Neural crest cell (in vitro differentiated cells): ENCODE data around the gene ZFYVE28. TPM values are rescaled to one million over a fixed set of nuclear protein-coding genes. Genes with fewer than 3 reads are reported as not detected.

Experiments
- DNase-seq: peaks from one replicate; pipeline ENCODE4 v3.0.0; 2021; ENCODE audit warnings: low read depth, mixed read lengths, low spot score
- H3K27ac Mint-ChIP-seq: one replicate; pipeline ENCODE4 v1.8.0; 2021; ENCODE audit warnings: mild to moderate bottlenecking, mixed read lengths; ENCODE audit not compliant: unreplicated experiment
- H3K27me3 Mint-ChIP-seq: 2 replicates; pipeline ENCODE4 v1.8.0; 2021; ENCODE audit warnings: low read depth, mild to moderate bottlenecking, mixed read lengths
- H3K36me3 Mint-ChIP-seq: 2 replicates; pipeline ENCODE4 v1.8.0; 2021; ENCODE audit warnings: low read depth, mild to moderate bottlenecking, mixed read lengths
- H3K4me1 Mint-ChIP-seq: 2 replicates; pipeline ENCODE4 v1.8.0; 2021; ENCODE audit warnings: mixed read lengths
- H3K4me3 Mint-ChIP-seq: one replicate; pipeline ENCODE4 v1.8.0; 2021; ENCODE audit warnings: mild to moderate bottlenecking, mixed read lengths
- H3K9me3 Mint-ChIP-seq: 2 replicates; pipeline ENCODE4 v1.8.0; 2021; ENCODE audit warnings: mixed read lengths
- total RNA-seq: library from RNA; stranded (reverse); gene quantifications from 2 replicates; pipeline ENCODE4 v1.2.1, GENCODE V29; 2021
- TF ChIP-seq, protein P1 (sequence below): fragments of 200-600 bp; sonication (generic); conservative IDR thresholded peaks from 2 replicates; pipeline ENCODE4 v1.5.0; 2021; ENCODE audit warnings: antibody characterized with exemption, mild to moderate bottlenecking

ZFYVE28 gene
- total RNA-seq, 1 donor from 2014 or later, result 1.4 TPM

- DNase-seq, result no peak
- TF ChIP-seq, protein P1, sequence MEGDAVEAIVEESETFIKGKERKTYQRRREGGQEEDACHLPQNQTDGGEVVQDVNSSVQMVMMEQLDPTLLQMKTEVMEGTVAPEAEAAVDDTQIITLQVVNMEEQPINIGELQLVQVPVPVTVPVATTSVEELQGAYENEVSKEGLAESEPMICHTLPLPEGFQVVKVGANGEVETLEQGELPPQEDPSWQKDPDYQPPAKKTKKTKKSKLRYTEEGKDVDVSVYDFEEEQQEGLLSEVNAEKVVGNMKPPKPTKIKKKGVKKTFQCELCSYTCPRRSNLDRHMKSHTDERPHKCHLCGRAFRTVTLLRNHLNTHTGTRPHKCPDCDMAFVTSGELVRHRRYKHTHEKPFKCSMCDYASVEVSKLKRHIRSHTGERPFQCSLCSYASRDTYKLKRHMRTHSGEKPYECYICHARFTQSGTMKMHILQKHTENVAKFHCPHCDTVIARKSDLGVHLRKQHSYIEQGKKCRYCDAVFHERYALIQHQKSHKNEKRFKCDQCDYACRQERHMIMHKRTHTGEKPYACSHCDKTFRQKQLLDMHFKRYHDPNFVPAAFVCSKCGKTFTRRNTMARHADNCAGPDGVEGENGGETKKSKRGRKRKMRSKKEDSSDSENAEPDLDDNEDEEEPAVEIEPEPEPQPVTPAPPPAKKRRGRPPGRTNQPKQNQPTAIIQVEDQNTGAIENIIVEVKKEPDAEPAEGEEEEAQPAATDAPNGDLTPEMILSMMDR, result no peak
- H3K9me3 Mint-ChIP-seq, result no peaks in the 10 kb centered on the region
- no peak overlapping the region for H3K27ac Mint-ChIP-seq
- H3K4me1 Mint-ChIP-seq, result peaks cover 14% of the 10 kb centered on the region
- no peak overlapping the region for H3K4me3 Mint-ChIP-seq
- H3K36me3 Mint-ChIP-seq, result no peaks in the 10 kb centered on the region
- peaks cover 63% of the 10 kb centered on the region for H3K27me3 Mint-ChIP-seq
Observed at GRCh38 chr4:2396781-2397368, 21.6 kb downstream of the ZFYVE28 start.

GRCh38 chr4:2395584-2395983 lies 22.9 kb downstream of the ZFYVE28 start:
- Mint-ChIP-seq H3K27ac (no peak overlapping the region), H3K4me3 (no peak overlapping the region), H3K4me1 (peaks cover 14% of the 10 kb centered on the region), H3K9me3 (no peaks in the 10 kb centered on the region), H3K36me3 (no peaks in the 10 kb centered on the region), H3K27me3 (peaks cover 66% of the 10 kb centered on the region)
- TF ChIP-seq, protein P1, result no peak
- DNase-seq, result no peak

GRCh38 chr4:2395038-2395437 lies 23.4 kb downstream of the ZFYVE28 start:
- H3K4me3 Mint-ChIP-seq, result no peak overlapping the region

DNA sequence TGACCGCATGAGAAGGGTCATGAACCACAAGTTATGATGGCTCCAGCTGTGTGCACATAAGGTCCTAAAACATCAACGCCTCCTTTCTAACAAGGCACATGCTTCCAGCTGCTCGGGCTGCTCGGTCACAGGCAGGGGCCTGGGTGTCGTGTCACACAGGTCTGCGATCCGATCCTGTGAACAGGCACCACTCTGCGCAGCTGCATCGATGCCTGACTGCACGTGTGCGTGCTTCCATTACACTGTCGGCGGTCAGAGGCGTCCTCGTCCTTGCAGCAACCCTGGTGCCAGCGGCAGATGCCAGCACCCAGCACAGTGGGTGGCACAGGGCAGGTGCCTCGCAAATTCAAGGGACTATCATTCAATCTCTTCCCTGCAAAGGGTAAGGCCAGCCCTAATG lies 23.9 kb downstream of the ZFYVE28 start:
- Mint-ChIP-seq H3K4me3 (no peak overlapping the region), H3K4me1 (peaks cover 14% of the 10 kb centered on the region), H3K36me3 (no peaks in the 10 kb centered on the region), H3K27ac (no peak overlapping the region), H3K9me3 (no peaks in the 10 kb centered on the region), H3K27me3 (peaks cover 69% of the 10 kb centered on the region)
- DNase-seq, result no peak
- TF ChIP-seq, protein P1, result no peak

More at GRCh38 chr4:2395038-2395437, 23.4 kb downstream of the ZFYVE28 start:
- TF ChIP-seq, protein P1, result no peak
- peaks cover 14% of the 10 kb centered on the region for H3K4me1 Mint-ChIP-seq
- H3K36me3 Mint-ChIP-seq, result no peaks in the 10 kb centered on the region
- no peak for DNase-seq
- H3K9me3 Mint-ChIP-seq, result no peaks in the 10 kb centered on the region
- H3K27me3 Mint-ChIP-seq, result peaks cover 66% of the 10 kb centered on the region
- no peak overlapping the region for H3K27ac Mint-ChIP-seq

DNA sequence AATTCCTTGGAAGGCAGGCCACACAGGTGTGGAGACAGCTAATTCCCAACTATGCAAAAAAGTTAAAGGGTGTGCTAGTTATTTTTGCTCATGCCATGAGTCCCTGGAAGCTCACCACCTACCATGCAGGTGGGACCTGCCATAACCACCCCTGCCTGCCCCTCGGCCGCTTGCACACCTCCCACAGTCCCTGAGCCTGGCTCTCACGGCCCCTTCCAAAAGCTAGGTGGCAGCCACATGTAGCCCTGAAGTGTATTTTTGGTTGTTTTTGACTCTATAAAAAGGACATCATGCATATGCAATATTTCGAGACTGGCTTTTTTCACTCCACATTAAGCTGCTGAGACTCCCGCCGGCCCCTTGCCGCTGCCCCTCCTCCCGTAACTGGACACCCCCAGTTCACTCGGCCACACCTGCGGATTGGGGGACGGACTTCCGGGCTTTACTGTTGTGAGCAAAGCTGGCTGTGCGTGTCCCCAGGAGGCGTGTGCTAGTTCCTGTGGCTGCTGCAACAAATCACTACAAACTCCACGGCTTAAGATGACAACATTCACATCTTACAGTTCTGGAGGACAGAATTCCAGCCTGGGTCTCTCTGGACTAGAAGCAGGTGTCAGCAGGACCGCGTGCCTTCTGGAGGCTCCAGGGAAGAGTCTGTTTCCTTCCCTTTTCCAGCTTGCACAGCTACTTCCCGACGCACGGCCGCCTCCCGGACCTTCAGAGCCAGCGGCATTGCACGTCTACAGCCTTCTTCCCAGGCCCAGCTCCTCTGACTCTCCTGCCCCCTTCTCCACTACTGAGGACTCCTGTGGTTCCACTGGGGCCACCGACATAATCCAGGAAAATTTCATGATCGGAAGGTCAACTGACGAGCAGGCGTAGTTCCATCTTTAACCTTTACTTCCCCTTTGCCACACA lies 24.8 kb downstream of the ZFYVE28 start:
- Mint-ChIP-seq H3K4me3 (no peak overlapping the region), H3K36me3 (no peaks in the 10 kb centered on the region), H3K27me3 (peaks cover 68% of the 10 kb centered on the region), H3K27ac (no peak overlapping the region), H3K9me3 (no peaks in the 10 kb centered on the region), H3K4me1 (peaks cover 14% of the 10 kb centered on the region)
- TF ChIP-seq, protein P1, result no peak
- DNase-seq, result no peak
